GM10266 (cell line): ENCODE measurements around the gene MMS22L.

ENCODE experiments used
- DNase-seq: peaks from one replicate; pipeline ENCODE4 v3.0.0; 2012; ENCODE audit errors: extremely low spot score
- TF ChIP-seq, protein P1 (sequence below): IDR thresholded peaks from 2 replicates; pipeline ENCODE4 v1.5.1; 2012; ENCODE audit warnings: mild to moderate bottlenecking, low read depth; ENCODE audit not compliant: control insufficient read depth, insufficient read depth; ENCODE audit errors: missing control alignments

MMS22L gene, protein sequence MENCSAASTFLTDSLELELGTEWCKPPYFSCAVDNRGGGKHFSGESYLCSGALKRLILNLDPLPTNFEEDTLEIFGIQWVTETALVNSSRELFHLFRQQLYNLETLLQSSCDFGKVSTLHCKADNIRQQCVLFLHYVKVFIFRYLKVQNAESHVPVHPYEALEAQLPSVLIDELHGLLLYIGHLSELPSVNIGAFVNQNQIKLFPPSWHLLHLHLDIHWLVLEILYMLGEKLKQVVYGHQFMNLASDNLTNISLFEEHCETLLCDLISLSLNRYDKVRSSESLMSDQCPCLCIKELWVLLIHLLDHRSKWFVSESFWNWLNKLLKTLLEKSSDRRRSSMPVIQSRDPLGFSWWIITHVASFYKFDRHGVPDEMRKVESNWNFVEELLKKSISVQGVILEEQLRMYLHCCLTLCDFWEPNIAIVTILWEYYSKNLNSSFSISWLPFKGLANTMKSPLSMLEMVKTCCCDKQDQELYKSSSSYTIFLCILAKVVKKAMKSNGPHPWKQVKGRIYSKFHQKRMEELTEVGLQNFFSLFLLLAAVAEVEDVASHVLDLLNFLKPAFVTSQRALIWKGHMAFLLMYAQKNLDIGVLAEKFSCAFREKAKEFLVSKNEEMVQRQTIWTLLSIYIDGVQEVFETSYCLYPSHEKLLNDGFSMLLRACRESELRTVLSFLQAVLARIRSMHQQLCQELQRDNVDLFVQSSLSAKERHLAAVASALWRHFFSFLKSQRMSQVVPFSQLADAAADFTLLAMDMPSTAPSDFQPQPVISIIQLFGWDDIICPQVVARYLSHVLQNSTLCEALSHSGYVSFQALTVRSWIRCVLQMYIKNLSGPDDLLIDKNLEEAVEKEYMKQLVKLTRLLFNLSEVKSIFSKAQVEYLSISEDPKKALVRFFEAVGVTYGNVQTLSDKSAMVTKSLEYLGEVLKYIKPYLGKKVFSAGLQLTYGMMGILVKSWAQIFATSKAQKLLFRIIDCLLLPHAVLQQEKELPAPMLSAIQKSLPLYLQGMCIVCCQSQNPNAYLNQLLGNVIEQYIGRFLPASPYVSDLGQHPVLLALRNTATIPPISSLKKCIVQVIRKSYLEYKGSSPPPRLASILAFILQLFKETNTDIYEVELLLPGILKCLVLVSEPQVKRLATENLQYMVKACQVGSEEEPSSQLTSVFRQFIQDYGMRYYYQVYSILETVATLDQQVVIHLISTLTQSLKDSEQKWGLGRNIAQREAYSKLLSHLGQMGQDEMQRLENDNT

DNA sequence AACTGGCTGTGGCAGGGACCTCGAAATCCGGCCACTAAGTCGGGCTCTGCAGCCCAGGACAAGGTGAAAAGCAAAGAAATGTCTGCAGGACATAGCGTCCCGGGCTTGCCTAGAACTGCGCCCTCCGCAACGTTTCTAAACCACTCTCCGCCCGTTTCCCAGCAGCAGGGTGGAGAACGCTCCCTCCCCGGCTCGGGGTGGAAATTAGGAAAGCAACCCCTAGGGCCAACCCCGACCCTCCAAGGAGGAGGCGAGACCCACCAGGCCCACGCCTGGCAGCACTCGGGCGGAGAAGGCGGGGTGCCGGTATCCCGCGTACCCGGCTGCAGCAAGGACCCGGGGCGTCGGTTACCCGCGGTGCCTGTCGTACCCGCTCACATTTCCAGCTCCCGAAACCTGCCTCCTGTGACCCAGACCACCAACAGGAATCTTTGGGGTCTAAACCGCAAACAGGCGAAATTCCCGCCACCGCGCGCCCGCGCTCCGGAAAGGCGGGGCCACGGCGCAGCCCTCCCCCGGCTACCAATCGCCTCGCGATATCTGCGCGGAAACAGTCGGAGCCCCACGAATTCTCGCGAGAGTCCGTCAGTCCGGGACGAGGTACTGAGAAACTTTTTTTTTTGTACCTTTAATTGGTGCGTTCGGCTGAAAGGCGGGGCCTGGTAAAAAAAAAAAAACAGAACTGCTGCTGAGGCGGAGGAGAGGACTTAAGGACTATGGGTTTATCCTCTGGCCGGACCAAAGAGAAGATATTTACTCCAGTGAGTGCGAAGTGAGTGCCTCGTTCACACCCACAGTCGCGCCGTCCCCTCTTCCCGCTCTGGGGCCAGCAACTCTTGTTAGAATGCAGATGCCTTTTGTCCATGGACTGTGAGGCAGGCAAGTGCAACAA lies at the start of gene MMS22L:
TSS of gene MMS22L (minus strand) at position 491 of the 892 bp plus-strand sequence. CDS start 739 bp downstream, outside the sequence.
- peak; percentile 87 for DNase-seq
- TF ChIP-seq, protein P1, sequence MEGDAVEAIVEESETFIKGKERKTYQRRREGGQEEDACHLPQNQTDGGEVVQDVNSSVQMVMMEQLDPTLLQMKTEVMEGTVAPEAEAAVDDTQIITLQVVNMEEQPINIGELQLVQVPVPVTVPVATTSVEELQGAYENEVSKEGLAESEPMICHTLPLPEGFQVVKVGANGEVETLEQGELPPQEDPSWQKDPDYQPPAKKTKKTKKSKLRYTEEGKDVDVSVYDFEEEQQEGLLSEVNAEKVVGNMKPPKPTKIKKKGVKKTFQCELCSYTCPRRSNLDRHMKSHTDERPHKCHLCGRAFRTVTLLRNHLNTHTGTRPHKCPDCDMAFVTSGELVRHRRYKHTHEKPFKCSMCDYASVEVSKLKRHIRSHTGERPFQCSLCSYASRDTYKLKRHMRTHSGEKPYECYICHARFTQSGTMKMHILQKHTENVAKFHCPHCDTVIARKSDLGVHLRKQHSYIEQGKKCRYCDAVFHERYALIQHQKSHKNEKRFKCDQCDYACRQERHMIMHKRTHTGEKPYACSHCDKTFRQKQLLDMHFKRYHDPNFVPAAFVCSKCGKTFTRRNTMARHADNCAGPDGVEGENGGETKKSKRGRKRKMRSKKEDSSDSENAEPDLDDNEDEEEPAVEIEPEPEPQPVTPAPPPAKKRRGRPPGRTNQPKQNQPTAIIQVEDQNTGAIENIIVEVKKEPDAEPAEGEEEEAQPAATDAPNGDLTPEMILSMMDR: no peak

DNA sequence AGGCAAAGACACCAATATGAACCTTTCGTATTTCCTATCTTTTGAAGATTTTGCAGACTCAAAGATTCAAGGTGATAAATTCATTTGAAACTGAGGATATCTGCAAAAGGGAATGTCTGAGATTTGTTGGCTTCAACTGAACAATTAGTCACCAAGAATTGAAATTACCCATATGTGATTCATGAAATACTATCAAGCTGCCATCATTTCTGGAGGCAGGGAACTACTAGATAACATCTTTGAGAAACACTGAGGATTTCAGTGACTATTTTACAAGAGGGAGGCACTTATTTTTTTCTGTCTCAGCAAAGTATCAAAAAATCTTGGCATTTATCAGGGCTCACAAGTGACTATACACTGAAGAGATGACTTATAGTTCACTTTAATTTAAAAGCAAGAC lies 39.8 kb upstream of the MMS22L start:
- TF ChIP-seq, protein P1: no peak
- no peak for DNase-seq

DNA sequence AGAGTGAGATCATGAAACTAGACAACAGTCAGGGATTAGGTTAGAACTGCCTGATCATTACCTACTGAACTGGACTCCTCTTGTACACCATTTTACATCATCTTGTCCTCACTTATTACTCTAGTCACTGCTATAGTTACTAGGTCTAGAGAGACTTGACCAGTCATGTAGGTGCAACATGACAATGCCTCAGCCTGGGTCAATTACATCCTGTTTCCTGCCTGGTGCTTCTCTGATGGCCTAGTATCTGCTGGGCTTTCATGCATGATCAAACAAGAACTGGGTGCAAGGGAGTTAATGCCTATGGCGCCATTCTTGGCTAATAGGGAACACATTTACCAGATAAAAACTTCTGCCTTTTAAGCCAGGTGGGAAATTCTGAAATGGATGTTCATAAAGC lies 39.2 kb upstream of the MMS22L start:
- DNase-seq: no peak
- TF ChIP-seq, protein P1: no peak

DNA sequence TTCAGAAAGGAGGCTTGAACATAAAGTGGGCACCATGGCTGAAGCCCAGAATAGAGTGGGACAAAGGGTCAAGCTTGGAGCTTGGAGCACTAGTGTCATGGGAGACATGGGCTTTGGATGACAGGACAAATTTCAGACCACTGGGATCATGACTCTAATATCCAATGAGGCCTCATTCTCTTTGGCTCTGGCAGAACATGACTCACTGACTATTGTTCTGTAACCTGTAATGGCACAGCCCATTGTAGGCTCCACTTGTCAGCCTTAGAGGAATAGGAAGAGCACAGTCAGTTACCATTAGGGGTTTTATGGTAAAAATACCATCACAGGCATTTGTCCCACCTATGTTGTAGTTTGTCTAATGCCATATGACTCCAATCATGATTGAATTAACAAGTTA lies 34.0 kb upstream of the MMS22L start:
- DNase-seq: no peak
- TF ChIP-seq, protein P1: no peak

DNA sequence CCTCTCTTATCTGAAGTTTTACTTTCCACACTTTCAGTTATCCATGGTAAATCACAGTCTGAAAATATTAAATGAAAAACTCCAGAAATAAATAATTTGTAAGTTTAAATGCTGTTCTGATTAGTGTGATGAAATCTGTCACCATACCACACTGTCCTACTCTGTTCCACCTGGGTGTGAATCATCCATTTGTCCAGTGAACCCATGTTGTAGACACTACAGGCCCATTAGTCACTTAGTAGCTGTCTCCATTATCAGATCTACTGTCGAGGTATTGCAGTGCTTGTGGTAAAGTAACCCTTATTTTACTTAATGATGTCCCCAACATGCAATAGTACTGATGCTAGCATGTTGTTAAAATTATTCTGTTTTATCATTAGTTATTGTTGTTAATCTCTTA lies 29.2 kb upstream of the MMS22L start:
- TF ChIP-seq, protein P1: no peak
- no peak for DNase-seq
